IPS DF 6.9 (cell line): ENCODE measurements around the gene QPCT.

ENCODE experiments used
- DNase-seq: peaks from one replicate; pipeline ENCODE4 v3.0.0-alpha.2; 2013; ENCODE audit warnings: low read depth, low spot score
- H3K27ac ChIP-seq: one replicate; pipeline ENCODE4 v1.5.1; 2013; ENCODE audit warnings: low read length, control low read depth
- H3K27me3 ChIP-seq: 2 replicates; pipeline ENCODE4 v1.6.1; 2013; ENCODE audit warnings: mild to moderate bottlenecking, low read length; ENCODE audit not compliant: control insufficient read depth, insufficient read depth
- H3K36me3 ChIP-seq: 2 replicates; pipeline ENCODE4 v1.6.1; 2013; ENCODE audit warnings: low read length; ENCODE audit not compliant: control insufficient read depth, insufficient read depth
- H3K4me1 ChIP-seq: 2 replicates; pipeline ENCODE4 v1.6.1; 2013; ENCODE audit warnings: low read length; ENCODE audit not compliant: control insufficient read depth, insufficient read depth
- H3K4me3 ChIP-seq: 2 replicates; pipeline ENCODE4 v1.5.1; 2013; ENCODE audit warnings: mild to moderate bottlenecking, low read length
- H3K9me3 ChIP-seq: 2 replicates; pipeline ENCODE4 v1.6.1; 2013; ENCODE audit warnings: low read length, inconsistent platforms; ENCODE audit not compliant: control insufficient read depth, insufficient read depth
- WGBS: extraction: QIAGEN DNeasy Blood & Tissue Kit; methylation state at CpG from one replicate; pipeline ENCODE4 v1.1.7; 2013; ENCODE audit warnings: mixed read lengths, missing lambda C conversion rate; ENCODE audit not compliant: insufficient read length, insufficient coverage; 5-methylcytosine and 5-hydroxymethylcytosine counted together

Gene QPCT

GRCh38 chr2:37324786-37325624 lies 19.4 kb upstream of the QPCT start, which contains the start of gene PRKD3:
TSS of gene PRKD3 (minus strand) at chr2:37324833. CDS start at chr2:37316524, 8,309 bp downstream.
- H3K36me3 ChIP-seq = no peaks in the 10 kb centered on the region
- no peaks in the 10 kb centered on the region for H3K9me3 ChIP-seq
- peak within 1 kb of the TSS; percentile 99 for H3K4me3 ChIP-seq
- peaks cover 2% of the 10 kb centered on the region; the same call in 1 of the 2 replicates for H3K4me1 ChIP-seq
- H3K27ac ChIP-seq = no peak within 1 kb of the TSS
- no CpG with 5 or more reads among the region's 79 CpGs for WGBS
- peaks cover 5% of the 10 kb centered on the region; the same call in 1 of the 2 replicates for H3K27me3 ChIP-seq
- DNase-seq = no peak

GRCh38 chr2:37325625-37326071 lies 18.8 kb upstream of the QPCT start:
- no peaks in the 10 kb centered on the region for H3K9me3 ChIP-seq
- no CpG with 5 or more reads among the region's 12 CpGs for WGBS
- no peak for DNase-seq
- H3K27ac ChIP-seq = no peak overlapping the region
- H3K27me3 ChIP-seq = peaks cover 5% of the 10 kb centered on the region; the same call in 1 of the 2 replicates
- H3K4me3 ChIP-seq = no peak overlapping the region
- peaks cover 2% of the 10 kb centered on the region; the same call in 1 of the 2 replicates for H3K4me1 ChIP-seq
- H3K36me3 ChIP-seq = no peaks in the 10 kb centered on the region

GRCh38 chr2:37326285-37326684 lies 18.1 kb upstream of the QPCT start:
- Histone ChIP-seq H3K4me1 (peaks cover 2% of the 10 kb centered on the region; the same call in 1 of the 2 replicates), H3K27ac (no peak overlapping the region), H3K27me3 (peaks cover 5% of the 10 kb centered on the region; the same call in 1 of the 2 replicates), H3K4me3 (no peak overlapping the region), H3K9me3 (no peaks in the 10 kb centered on the region), H3K36me3 (no peaks in the 10 kb centered on the region)
- DNase-seq = no peak
- no CpG with 5 or more reads among the region's 2 CpGs for WGBS

- Histone ChIP-seq H3K36me3 (no peaks in the 10 kb centered on the region), H3K27me3 (peaks cover 5% of the 10 kb centered on the region; the same call in 1 of the 2 replicates), H3K4me3 (no peak overlapping the region), H3K27ac (no peak overlapping the region), H3K9me3 (no peaks in the 10 kb centered on the region), H3K4me1 (peaks cover 2% of the 10 kb centered on the region; the same call in 1 of the 2 replicates)
- no peak for DNase-seq
- no CpG with 5 or more reads among the region's 8 CpGs for WGBS
These were observed 17.4 kb upstream of the QPCT start for GRCh38 chr2:37326866-37327634.

- H3K27ac ChIP-seq = no peak overlapping the region
- no peak overlapping the region for H3K4me3 ChIP-seq
- no peaks in the 10 kb centered on the region for H3K9me3 ChIP-seq
- H3K27me3 ChIP-seq = no peaks in the 10 kb centered on the region
- no peaks in the 10 kb centered on the region for H3K4me1 ChIP-seq
- H3K36me3 ChIP-seq = no peaks in the 10 kb centered on the region
- DNase-seq = no peak
These were observed 13.7 kb upstream of the QPCT start for GRCh38 chr2:37330681-37331080.

GRCh38 chr2:37332560-37332959 lies 11.9 kb upstream of the QPCT start:
- H3K4me1 ChIP-seq = no peaks in the 10 kb centered on the region
- H3K9me3 ChIP-seq = no peaks in the 10 kb centered on the region
- no peaks in the 10 kb centered on the region for H3K36me3 ChIP-seq
- no peak overlapping the region for H3K4me3 ChIP-seq
- no peaks in the 10 kb centered on the region for H3K27me3 ChIP-seq
- WGBS = no CpG with 5 or more reads among the region's 3 CpGs
- no peak for DNase-seq
- no peak overlapping the region for H3K27ac ChIP-seq

- DNase-seq = no peak
- H3K27me3 ChIP-seq = no peaks in the 10 kb centered on the region
- no peak overlapping the region for H3K4me3 ChIP-seq
- no peaks in the 10 kb centered on the region for H3K9me3 ChIP-seq
- WGBS = no CpG with 5 or more reads among the region's 2 CpGs
- H3K27ac ChIP-seq = no peak overlapping the region
- H3K4me1 ChIP-seq = no peaks in the 10 kb centered on the region
- no peaks in the 10 kb centered on the region for H3K36me3 ChIP-seq
These were observed 11.2 kb upstream of the QPCT start for GRCh38 chr2:37333256-37333655.

- H3K4me3 ChIP-seq = no peak overlapping the region
- no peak for DNase-seq
- H3K4me1 ChIP-seq = no peaks in the 10 kb centered on the region
- no peaks in the 10 kb centered on the region for H3K27me3 ChIP-seq
- H3K27ac ChIP-seq = no peak overlapping the region
- no peaks in the 10 kb centered on the region for H3K36me3 ChIP-seq
- WGBS = no CpG with 5 or more reads among the region's 2 CpGs
- no peaks in the 10 kb centered on the region for H3K9me3 ChIP-seq
These were observed 8.8 kb upstream of the QPCT start for GRCh38 chr2:37335604-37336003.

- Histone ChIP-seq H3K4me1 (no peaks in the 10 kb centered on the region), H3K27ac (no peak overlapping the region), H3K9me3 (no peaks in the 10 kb centered on the region), H3K36me3 (no peaks in the 10 kb centered on the region), H3K27me3 (no peaks in the 10 kb centered on the region), H3K4me3 (no peak overlapping the region)
- WGBS = no CpG with 5 or more reads among the region's 7 CpGs
- no peak for DNase-seq
These were observed 6.7 kb upstream of the QPCT start for GRCh38 chr2:37337620-37338280.

- Histone ChIP-seq H3K27ac (no peak overlapping the region), H3K4me3 (no peak overlapping the region), H3K9me3 (no peaks in the 10 kb centered on the region), H3K4me1 (peaks cover 2% of the 10 kb centered on the region; the same call in 1 of the 2 replicates), H3K27me3 (no peaks in the 10 kb centered on the region), H3K36me3 (no peaks in the 10 kb centered on the region)
- DNase-seq = no peak
- no CpG with 5 or more reads among the region's 4 CpGs for WGBS
These were observed 5.5 kb upstream of the QPCT start for GRCh38 chr2:37338933-37339332.
